Keratinocyte (primary cell): ENCODE data around the gene TMEM126B. TPM values are rescaled to one million over a fixed set of nuclear protein-coding genes. Genes with fewer than 3 reads are reported as not detected.
A peak's percentile ranks its signal among the peaks of the same experiment; 100 is the strongest.

Source experiments
- DNase-seq: peaks from one replicate; pipeline ENCODE4 v3.0.0-alpha.2; 2011; ENCODE audit warnings: low read depth, missing footprints, low spot score
- FAIRE-seq: peaks from 2 replicates; lab custom pipeline; 2011; peaks lifted over from hg19 to GRCh38; lab: Jason Lieb, UNC
- H2AFZ ChIP-seq: 2 replicates; pipeline ENCODE4 v1.6.0; 2012; ENCODE audit warnings: low read length, control low read depth, inconsistent platforms; ENCODE audit not compliant: control insufficient read depth
- H3K27ac ChIP-seq: 2 replicates; pipeline ENCODE4 v1.5.1; 2011; ENCODE audit warnings: low read length; ENCODE audit not compliant: control insufficient read depth, insufficient read depth
- H3K27me3 ChIP-seq: 3 replicates; pipeline ENCODE4 v1.6.0; 2011; ENCODE audit warnings: low read length; ENCODE audit not compliant: control insufficient read depth, insufficient read depth; ENCODE audit errors: extremely low read depth
- H3K36me3 ChIP-seq, 2 experiments: 2 replicates in 1 of 2; 3 replicates in 1 of 2; pipeline ENCODE4 v1.5.1; 2011; ENCODE audit warnings: low read length in 2 of 2, mild to moderate bottlenecking in 1 of 2; ENCODE audit not compliant: control insufficient read depth in 2 of 2, insufficient read depth in 2 of 2; ENCODE audit errors: extremely low read depth in 1 of 2
- H3K4me1 ChIP-seq: 3 replicates; pipeline ENCODE4 v1.5.1; 2011; ENCODE audit warnings: low read length; ENCODE audit not compliant: control insufficient read depth, insufficient read depth; ENCODE audit errors: extremely low read depth
- H3K4me2 ChIP-seq: 3 replicates; pipeline ENCODE4 v1.6.0; 2011; ENCODE audit warnings: low read depth, low read length; ENCODE audit not compliant: control insufficient read depth, insufficient read depth; ENCODE audit errors: extremely low read depth
- H3K4me3 ChIP-seq, 3 experiments: fragments of 200-600 bp in 1 of 3; sonication (generic) in 1 of 3; 2 replicates in 2 of 3; 3 replicates in 1 of 3; pipeline ENCODE4 v1.5.1; 2011 to 2016; ENCODE audit warnings: low read length in 3 of 3, mild to moderate bottlenecking in 3 of 3, control low read depth in 2 of 3, inconsistent platforms in 1 of 3, low read depth in 1 of 3, mixed read lengths in 1 of 3, mixed run types in 1 of 3, moderate library complexity in 1 of 3; ENCODE audit not compliant: control insufficient read depth in 2 of 3, insufficient read depth in 2 of 3; ENCODE audit errors: extremely low read depth in 1 of 3
- H3K79me2 ChIP-seq: 2 replicates; pipeline ENCODE4 v1.6.0; 2012; ENCODE audit warnings: low read length; ENCODE audit not compliant: control insufficient read depth, insufficient read depth
- H3K9ac ChIP-seq: 3 replicates; pipeline ENCODE4 v1.6.0; 2011; ENCODE audit warnings: low read length; ENCODE audit not compliant: control insufficient read depth, insufficient read depth; ENCODE audit errors: extremely low read depth
- H3K9me1 ChIP-seq: 3 replicates; pipeline ENCODE4 v1.6.0; 2011; ENCODE audit warnings: low read length; ENCODE audit not compliant: control insufficient read depth, insufficient read depth; ENCODE audit errors: extremely low read depth
- H3K9me3 ChIP-seq: 2 replicates; pipeline ENCODE4 v1.5.1; 2012; ENCODE audit warnings: low read depth, low read length; ENCODE audit not compliant: control insufficient read depth
- H4K20me1 ChIP-seq: 3 replicates; pipeline ENCODE4 v1.6.0; 2011; ENCODE audit warnings: low read length; ENCODE audit not compliant: control insufficient read depth, insufficient read depth; ENCODE audit errors: extremely low read depth
- EZH2 ChIP-seq: IDR thresholded peaks from one replicate; pipeline ENCODE4 v1.6.1; 2012; ENCODE audit warnings: inconsistent platforms, mild to moderate bottlenecking, low read length, moderate library complexity
- dilution Hi-C: fragments of 300-500 bp; cut with MboI; formaldehyde crosslinking; loops from one replicate; pipeline ENCODE4 v1.7.0; 2020; ENCODE audit warnings: low sequenced_read_pairs; ENCODE audit not compliant: extremely low pct_ligation_motif_present
- polyA plus RNA-seq, 5 experiments: library from polyadenylated mRNA; depleted of rRNA in 3 of 5; stranded (reverse) in 3 of 5; stranded (forward) in 1 of 5; unstranded in 1 of 5; fragments of >200 nt; gene quantifications; 1 replicate in 1 of 5; 2 replicates in 3 of 5; 3 replicates in 1 of 5; pipeline versions ENCODE4 v1.2.1 to v1.2.3, GENCODE V29; 2011 to 2012; ENCODE audit warnings: missing spikeins in 2 of 5, low read depth in 1 of 5, low replicate concordance in 1 of 5
- TF ChIP-seq, protein P1 (sequence below), 3 experiments: IDR thresholded peaks in 1 of 3; conservative IDR thresholded peaks in 1 of 3; optimal IDR thresholded peaks in 1 of 3; 2 replicates in 2 of 3; 3 replicates in 1 of 3; pipeline versions ENCODE3 to v1.5.1; 2011; ENCODE audit warnings: low read length in 3 of 3, mild to moderate bottlenecking in 3 of 3, moderate library complexity in 2 of 3, control low read depth in 1 of 3, inconsistent platforms in 1 of 3; ENCODE audit not compliant: insufficient read depth in 2 of 3; ENCODE audit errors: extremely low read depth in 1 of 3

The TMEM126B gene
- polyA plus RNA-seq, 1 donor (not counting 4 experiments of a cell fraction or from before 2014, with no cell fraction given) = 105 TPM

DNA sequence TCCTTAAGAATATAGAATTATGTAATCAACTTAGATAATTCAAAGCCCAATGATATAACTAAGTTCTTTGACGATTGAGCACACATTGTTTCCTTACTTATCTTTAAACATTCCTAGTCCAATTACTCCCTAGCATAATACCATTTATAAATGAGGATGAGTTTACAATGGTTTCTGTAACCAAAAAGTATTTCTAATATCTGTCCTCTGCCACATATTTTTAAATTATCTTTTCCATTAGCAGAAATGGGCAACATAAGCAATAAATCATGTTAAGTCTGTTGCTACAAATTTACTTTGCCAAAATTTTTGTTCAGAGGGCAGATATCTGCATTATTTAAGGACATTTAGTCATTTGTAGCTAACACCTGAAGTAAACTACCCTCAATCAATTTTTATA, 29.8 kb downstream of the TMEM126B start:
- TF ChIP-seq, protein P1, sequence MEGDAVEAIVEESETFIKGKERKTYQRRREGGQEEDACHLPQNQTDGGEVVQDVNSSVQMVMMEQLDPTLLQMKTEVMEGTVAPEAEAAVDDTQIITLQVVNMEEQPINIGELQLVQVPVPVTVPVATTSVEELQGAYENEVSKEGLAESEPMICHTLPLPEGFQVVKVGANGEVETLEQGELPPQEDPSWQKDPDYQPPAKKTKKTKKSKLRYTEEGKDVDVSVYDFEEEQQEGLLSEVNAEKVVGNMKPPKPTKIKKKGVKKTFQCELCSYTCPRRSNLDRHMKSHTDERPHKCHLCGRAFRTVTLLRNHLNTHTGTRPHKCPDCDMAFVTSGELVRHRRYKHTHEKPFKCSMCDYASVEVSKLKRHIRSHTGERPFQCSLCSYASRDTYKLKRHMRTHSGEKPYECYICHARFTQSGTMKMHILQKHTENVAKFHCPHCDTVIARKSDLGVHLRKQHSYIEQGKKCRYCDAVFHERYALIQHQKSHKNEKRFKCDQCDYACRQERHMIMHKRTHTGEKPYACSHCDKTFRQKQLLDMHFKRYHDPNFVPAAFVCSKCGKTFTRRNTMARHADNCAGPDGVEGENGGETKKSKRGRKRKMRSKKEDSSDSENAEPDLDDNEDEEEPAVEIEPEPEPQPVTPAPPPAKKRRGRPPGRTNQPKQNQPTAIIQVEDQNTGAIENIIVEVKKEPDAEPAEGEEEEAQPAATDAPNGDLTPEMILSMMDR (optimal IDR thresholded peaks at IDR 0.05 in 1 of 3, IDR thresholded peaks at IDR 0.05 in 1 of 3, conservative IDR thresholded peaks at IDR 0.05 in 1 of 3; ENCODE audit: extremely low read depth in 1 of 3, insufficient read depth in 2 of 3, low read length in 3 of 3) = no peak
- no peak for TF ChIP-seq EZH2
- Histone ChIP-seq H3K9ac (no peak overlapping the region), H3K4me2 (no peak overlapping the region), H3K79me2 (peaks cover 54% of the 10 kb centered on the region), H3K36me3 (peaks cover 0 to 13% of the 10 kb centered on the region in 2 experiments), H3K9me3 (no peaks in the 10 kb centered on the region), H3K27ac (no peak overlapping the region), H3K4me1 (peaks cover 20% of the 10 kb centered on the region), H3K27me3 (no peaks in the 10 kb centered on the region), H2AFZ (no peak overlapping the region), H3K9me1 (no peaks in the 10 kb centered on the region), H3K4me3 (no peak overlapping the region), H4K20me1 (peaks cover 13% of the 10 kb centered on the region)
- dilution Hi-C loops = no loop called here
- DNase-seq = no peak
- FAIRE-seq = no peak

DNA sequence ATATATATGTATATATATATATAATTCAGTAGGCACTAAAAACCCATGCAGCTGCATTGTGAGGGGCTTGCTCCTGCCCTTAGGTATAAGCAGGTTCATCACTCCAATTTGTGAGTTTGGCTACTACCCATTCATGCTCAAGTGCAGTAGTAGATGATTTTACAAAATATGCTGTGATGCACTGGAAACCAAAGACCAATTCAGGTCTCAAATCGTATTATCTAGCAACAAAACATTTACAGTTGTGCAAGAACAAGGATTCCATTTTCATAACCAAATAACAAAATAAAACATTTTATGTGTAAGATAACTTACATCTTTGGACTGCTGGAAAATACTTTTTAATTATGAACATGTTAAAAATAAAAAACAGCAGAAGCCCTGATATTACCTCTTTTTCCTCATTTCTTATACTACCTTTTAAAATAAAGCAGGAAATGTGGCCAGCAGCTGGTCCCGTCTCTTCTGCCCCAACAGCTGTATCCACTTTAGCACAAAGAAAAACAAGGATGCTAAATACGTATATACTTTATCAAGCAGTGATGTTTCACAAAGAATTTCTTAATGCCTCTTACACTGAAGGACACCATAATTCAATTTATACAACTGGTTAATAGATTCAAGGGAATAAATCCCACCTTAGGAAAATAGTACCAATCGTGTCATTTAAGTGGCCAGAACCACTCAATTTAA, 33.7 kb downstream of the TMEM126B start:
- Histone ChIP-seq H3K79me2 (peaks cover 69% of the 10 kb centered on the region), H3K9me1 (no peaks in the 10 kb centered on the region), H4K20me1 (peaks cover 20% of the 10 kb centered on the region), H3K27ac (no peak overlapping the region), H3K4me2 (peak overlapping the region; percentile 95), H3K9ac (peak overlapping the region; percentile 1), H2AFZ (no peak overlapping the region), H3K27me3 (no peaks in the 10 kb centered on the region), H3K36me3 (peaks cover 0 to 9% of the 10 kb centered on the region in 2 experiments), H3K4me1 (peaks cover 23% of the 10 kb centered on the region), H3K4me3 (peak overlapping the region; percentile 80 to 95 (median 86)), H3K9me3 (no peaks in the 10 kb centered on the region)
- no peak for DNase-seq
- FAIRE-seq = no peak
- dilution Hi-C loops = no loop called here
- TF ChIP-seq, protein P1 (optimal IDR thresholded peaks at IDR 0.05 in 1 of 3, IDR thresholded peaks at IDR 0.05 in 1 of 3, conservative IDR thresholded peaks at IDR 0.05 in 1 of 3; ENCODE audit: extremely low read depth in 1 of 3, insufficient read depth in 2 of 3, low read length in 3 of 3) = no peak
- TF ChIP-seq EZH2 = no peak
